ENCODE measurements around the gene FOXL3.

GRCh38 chr7:256981-257646 is 32.9 kb upstream of the FOXL3 start:
- TF ChIP-seq KLF16 (tag by site-specific recombination; IDR thresholded peaks at IDR 0.05): no peak
- no peak for TF ChIP-seq ZNF792 (tag by site-specific recombination; IDR thresholded peaks at IDR 0.05)
- TF ChIP-seq ZNF692 (tag by site-specific recombination; IDR thresholded peaks at IDR 0.05): no peak
- TF ChIP-seq, protein P1, sequence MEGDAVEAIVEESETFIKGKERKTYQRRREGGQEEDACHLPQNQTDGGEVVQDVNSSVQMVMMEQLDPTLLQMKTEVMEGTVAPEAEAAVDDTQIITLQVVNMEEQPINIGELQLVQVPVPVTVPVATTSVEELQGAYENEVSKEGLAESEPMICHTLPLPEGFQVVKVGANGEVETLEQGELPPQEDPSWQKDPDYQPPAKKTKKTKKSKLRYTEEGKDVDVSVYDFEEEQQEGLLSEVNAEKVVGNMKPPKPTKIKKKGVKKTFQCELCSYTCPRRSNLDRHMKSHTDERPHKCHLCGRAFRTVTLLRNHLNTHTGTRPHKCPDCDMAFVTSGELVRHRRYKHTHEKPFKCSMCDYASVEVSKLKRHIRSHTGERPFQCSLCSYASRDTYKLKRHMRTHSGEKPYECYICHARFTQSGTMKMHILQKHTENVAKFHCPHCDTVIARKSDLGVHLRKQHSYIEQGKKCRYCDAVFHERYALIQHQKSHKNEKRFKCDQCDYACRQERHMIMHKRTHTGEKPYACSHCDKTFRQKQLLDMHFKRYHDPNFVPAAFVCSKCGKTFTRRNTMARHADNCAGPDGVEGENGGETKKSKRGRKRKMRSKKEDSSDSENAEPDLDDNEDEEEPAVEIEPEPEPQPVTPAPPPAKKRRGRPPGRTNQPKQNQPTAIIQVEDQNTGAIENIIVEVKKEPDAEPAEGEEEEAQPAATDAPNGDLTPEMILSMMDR (tag by site-specific recombination; IDR thresholded peaks at IDR 0.05): no peak
- TF ChIP-seq SP2 (tag by site-specific recombination; IDR thresholded peaks at IDR 0.05): no peak
- TF ChIP-seq, protein P2, sequence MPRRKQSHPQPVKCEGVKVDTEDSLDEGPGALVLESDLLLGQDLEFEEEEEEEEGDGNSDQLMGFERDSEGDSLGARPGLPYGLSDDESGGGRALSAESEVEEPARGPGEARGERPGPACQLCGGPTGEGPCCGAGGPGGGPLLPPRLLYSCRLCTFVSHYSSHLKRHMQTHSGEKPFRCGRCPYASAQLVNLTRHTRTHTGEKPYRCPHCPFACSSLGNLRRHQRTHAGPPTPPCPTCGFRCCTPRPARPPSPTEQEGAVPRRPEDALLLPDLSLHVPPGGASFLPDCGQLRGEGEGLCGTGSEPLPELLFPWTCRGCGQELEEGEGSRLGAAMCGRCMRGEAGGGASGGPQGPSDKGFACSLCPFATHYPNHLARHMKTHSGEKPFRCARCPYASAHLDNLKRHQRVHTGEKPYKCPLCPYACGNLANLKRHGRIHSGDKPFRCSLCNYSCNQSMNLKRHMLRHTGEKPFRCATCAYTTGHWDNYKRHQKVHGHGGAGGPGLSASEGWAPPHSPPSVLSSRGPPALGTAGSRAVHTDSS (tag by site-specific recombination; IDR thresholded peaks at IDR 0.05): no peak
- TF ChIP-seq ZBTB11 (tag by site-specific recombination; conservative IDR thresholded peaks at IDR 0.05; ENCODE audit: low read depth): no peak
- no peak for TF ChIP-seq ZFP41 (tag by site-specific recombination; IDR thresholded peaks at IDR 0.05; ENCODE audit: borderline replicate concordance)
- TF ChIP-seq ZNF670 (tag by site-specific recombination; IDR thresholded peaks at IDR 0.05; ENCODE audit: low read depth): no peak
- no peak for TF ChIP-seq ZSCAN30 (tag by site-specific recombination; IDR thresholded peaks at IDR 0.05)
- TF ChIP-seq YY1 (tag by site-specific recombination; IDR thresholded peaks at IDR 0.05): no peak
- no peak for TF ChIP-seq ZBTB21 (tag by site-specific recombination; IDR thresholded peaks at IDR 0.05)
- TF ChIP-seq ZNF354C (tag by site-specific recombination; IDR thresholded peaks at IDR 0.05; ENCODE audit: borderline replicate concordance, low read depth): no peak
- no peak for TF ChIP-seq ZNF140 (tag by site-specific recombination; IDR thresholded peaks at IDR 0.05)
